SKM-1 (cell line): ENCODE data around the gene KDM4C.
"Not testable (repeated sequence)": the region's sequence is repeated elsewhere in the genome, so short reads cannot be mapped to it uniquely, and the experiment has no call there.

Experiments used
- DNase-seq: peaks from one replicate; lab custom pipeline; 2025; ENCODE audit not compliant: unreplicated experiment; lab: John Stamatoyannopoulos, UW

The KDM4C gene

GRCh38 chr9:7161469-7161868, 403.7 kb downstream of the KDM4C start:
- DNase-seq = no peak

- DNase-seq = no peak
These were observed 406.2 kb downstream of the KDM4C start for GRCh38 chr9:7163932-7164331.

- no peak for DNase-seq
These were observed 406.9 kb downstream of the KDM4C start for GRCh38 chr9:7164440-7165330.

- no peak for DNase-seq
These were observed 407.7 kb downstream of the KDM4C start for GRCh38 chr9:7165331-7165975.

GRCh38 chr9:7166074-7166473, 408.3 kb downstream of the KDM4C start:
- no peak for DNase-seq

- DNase-seq = no peak
These were observed 412.1 kb downstream of the KDM4C start for GRCh38 chr9:7169717-7170389.

GRCh38 chr9:7171396-7172153, 413.8 kb downstream of the KDM4C start:
- DNase-seq = no peak

GRCh38 chr9:7172154-7173115, 414.7 kb downstream of the KDM4C start:
- DNase-seq = no peak

GRCh38 chr9:7173139-7173538, 415.4 kb downstream of the KDM4C start:
- DNase-seq = no peak

GRCh38 chr9:7174301-7174700, 416.5 kb downstream of the KDM4C start:
- no peak for DNase-seq

GRCh38 chr9:7174884-7175283, 417.1 kb downstream of the KDM4C start:
- DNase-seq = no peak

- DNase-seq = no peak
These were observed 418.8 kb downstream of the KDM4C start for GRCh38 chr9:7176561-7176960.

GRCh38 chr9:7177383-7177782, 419.6 kb downstream of the KDM4C start:
- DNase-seq = no peak

- DNase-seq = no peak
These were observed 421.0 kb downstream of the KDM4C start for GRCh38 chr9:7178729-7179128.

- no peak for DNase-seq
These were observed 422.5 kb downstream of the KDM4C start for GRCh38 chr9:7180247-7180646.

GRCh38 chr9:7183139-7183538, 425.4 kb downstream of the KDM4C start:
- not testable (repeated sequence) for DNase-seq

GRCh38 chr9:7185612-7186011, 427.8 kb downstream of the KDM4C start:
- no peak for DNase-seq

- peak; percentile 4 for DNase-seq
These were observed 428.4 kb downstream of the KDM4C start for GRCh38 chr9:7186175-7186574.

- DNase-seq = no peak
These were observed 434.5 kb downstream of the KDM4C start for GRCh38 chr9:7192266-7192665.

GRCh38 chr9:7195526-7195925, 437.8 kb downstream of the KDM4C start:
- no peak for DNase-seq
